ENCODE data around the gene RNLS.
"Not testable (repeated sequence)": the region's sequence is repeated elsewhere in the genome, so short reads cannot be mapped to it uniquely, and the experiment has no call there.

RNLS gene

GRCh38 chr10:88386821-88387773, 196.0 kb downstream of the RNLS start:
- DNase-seq (ENCODE audit: low spot score), result peak; percentile 23

GRCh38 chr10:88386204-88386788, 196.8 kb downstream of the RNLS start:
- DNase-seq (ENCODE audit: low spot score), result no peak

GRCh38 chr10:88385601-88386203, 197.4 kb downstream of the RNLS start:
- peak; percentile 72 for DNase-seq (ENCODE audit: low spot score)

- DNase-seq (ENCODE audit: low spot score), result no peak
Observed at GRCh38 chr10:88383276-88383675, 199.8 kb downstream of the RNLS start.

GRCh38 chr10:88382699-88383098, 200.4 kb downstream of the RNLS start:
- DNase-seq (ENCODE audit: low spot score), result no peak

GRCh38 chr10:88379575-88379974, 203.5 kb downstream of the RNLS start:
- no peak for DNase-seq (ENCODE audit: low spot score)

GRCh38 chr10:88377510-88377909, 205.6 kb downstream of the RNLS start:
- no peak for DNase-seq (ENCODE audit: low spot score)

GRCh38 chr10:88374392-88375175, 208.5 kb downstream of the RNLS start:
- no peak for DNase-seq (ENCODE audit: low spot score)

GRCh38 chr10:88372881-88373592, 210.1 kb downstream of the RNLS start:
- DNase-seq (ENCODE audit: low spot score), result no peak

- DNase-seq (ENCODE audit: low spot score), result no peak
Observed at GRCh38 chr10:88372051-88372715, 210.9 kb downstream of the RNLS start.

- DNase-seq (ENCODE audit: low spot score), result no peak
Observed at GRCh38 chr10:88370713-88371112, 212.4 kb downstream of the RNLS start.

GRCh38 chr10:88366772-88367171, 216.3 kb downstream of the RNLS start:
- no peak for DNase-seq (ENCODE audit: low spot score)

GRCh38 chr10:88361995-88362807, 220.9 kb downstream of the RNLS start:
- DNase-seq (ENCODE audit: low spot score), result no peak

GRCh38 chr10:88361494-88361893, 221.6 kb downstream of the RNLS start:
- DNase-seq (ENCODE audit: low spot score), result no peak

GRCh38 chr10:88355750-88356149, 227.4 kb downstream of the RNLS start:
- not testable (repeated sequence) for DNase-seq (ENCODE audit: low spot score)

- DNase-seq (ENCODE audit: low spot score), result no peak
Observed at GRCh38 chr10:88347597-88348304, 235.4 kb downstream of the RNLS start.

- no peak for DNase-seq (ENCODE audit: low spot score)
Observed at GRCh38 chr10:88347022-88347421, 236.1 kb downstream of the RNLS start.

- no peak for DNase-seq (ENCODE audit: low spot score)
Observed at GRCh38 chr10:88346144-88346977, 236.8 kb downstream of the RNLS start.

Data from CD4-positive, alpha-beta T cell treated with Interleukin-2 at 100 ng/mL for 4 hours (primary cell).